Epithelial cell of proximal tubule (primary cell): ENCODE measurements around the gene TMEFF2. TPM values are rescaled to one million over a fixed set of nuclear protein-coding genes. Genes with fewer than 3 reads are reported as not detected.

Experiments used
- DNase-seq: peaks from one replicate; pipeline ENCODE4 v3.0.0-alpha.2; 2011; ENCODE audit warnings: low read depth
- H3K4me3 ChIP-seq: 2 replicates; pipeline ENCODE4 v1.5.1; 2011; ENCODE audit warnings: low read depth, mild to moderate bottlenecking, low read length
- CTCF ChIP-seq: conservative IDR thresholded peaks from 2 replicates; pipeline ENCODE4 v1.5.1; 2012; ENCODE audit warnings: low read depth, mild to moderate bottlenecking, low read length
- total RNA-seq: library from RNA; depleted of rRNA; stranded (reverse); fragments of >200 nt; gene quantifications from 2 replicates; pipeline ENCODE4 v1.2.3, GENCODE V29; 2015

The TMEFF2 gene
- total RNA-seq, 1 donor from 2014 or later: not detected

GRCh38 chr2:191985740-191986139, 209.0 kb downstream of the TMEFF2 start:
- no peak for TF ChIP-seq CTCF
- H3K4me3 ChIP-seq: no peak overlapping the region
- no peak for DNase-seq

DNA sequence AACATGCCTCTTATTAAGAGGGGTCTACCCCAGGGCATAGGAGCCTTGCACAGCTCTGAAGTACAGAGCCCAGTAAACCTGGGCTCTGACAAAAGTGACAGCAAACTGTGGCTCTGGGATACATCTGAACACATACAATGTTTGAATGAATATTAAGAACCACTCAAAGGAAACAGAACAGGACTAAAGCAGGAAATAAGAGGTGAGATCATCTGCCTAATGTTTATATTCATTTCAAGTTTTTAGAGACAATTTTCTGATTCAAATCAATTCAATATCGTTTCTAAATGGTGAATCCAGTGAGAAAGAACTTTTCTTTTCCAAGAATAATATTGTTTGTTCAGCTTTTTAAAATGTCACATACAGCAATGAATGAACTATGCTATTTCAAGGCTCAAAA, 211.1 kb downstream of the TMEFF2 start:
- no peak for TF ChIP-seq CTCF
- DNase-seq: no peak
- no peak overlapping the region for H3K4me3 ChIP-seq

- TF ChIP-seq CTCF: no peak
- no peak for DNase-seq
- H3K4me3 ChIP-seq: no peak overlapping the region
Measured at GRCh38 chr2:191983186-191983585, 211.5 kb downstream of the TMEFF2 start.

DNA sequence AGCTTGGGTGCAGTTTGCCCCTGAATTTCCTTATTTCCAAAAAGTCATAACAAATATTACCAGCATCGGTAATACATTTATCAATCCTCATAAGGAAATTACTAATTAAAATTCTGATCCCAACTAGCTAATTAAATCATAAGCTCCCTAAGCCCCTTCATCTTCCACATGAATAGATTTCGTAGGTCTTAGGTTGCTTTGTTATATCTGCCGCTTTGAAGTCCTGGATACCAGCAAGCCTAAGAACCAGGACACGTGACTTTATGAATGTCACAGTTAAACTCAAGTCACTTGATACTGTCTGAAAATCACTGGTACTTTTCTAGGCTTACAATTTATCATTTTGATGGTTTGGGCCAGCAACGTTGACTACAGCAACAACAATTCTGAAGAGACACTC, 213.0 kb downstream of the TMEFF2 start:
- no peak for TF ChIP-seq CTCF
- no peak for DNase-seq
- H3K4me3 ChIP-seq: no peak overlapping the region

DNA sequence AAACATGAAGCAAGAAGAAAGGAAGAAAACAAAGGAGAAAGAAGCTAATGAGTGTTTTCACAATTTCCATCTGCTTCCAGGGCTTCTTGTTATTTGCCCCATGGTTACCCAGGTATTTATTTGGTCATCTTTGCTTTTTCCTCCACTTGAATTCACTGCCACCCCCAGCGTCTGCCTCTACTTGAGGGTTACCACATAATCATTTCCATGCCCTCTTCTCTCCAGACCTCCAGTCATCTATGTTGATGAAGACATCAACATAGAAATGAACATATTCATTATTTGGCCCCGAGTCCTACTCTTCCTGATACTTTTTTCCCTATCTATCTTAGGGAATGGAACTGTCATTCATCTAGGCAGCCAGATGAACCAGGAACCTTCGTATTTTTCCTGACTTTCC, 214.2 kb downstream of the TMEFF2 start:
- H3K4me3 ChIP-seq: no peak overlapping the region
- DNase-seq: no peak
- no peak for TF ChIP-seq CTCF

DNA sequence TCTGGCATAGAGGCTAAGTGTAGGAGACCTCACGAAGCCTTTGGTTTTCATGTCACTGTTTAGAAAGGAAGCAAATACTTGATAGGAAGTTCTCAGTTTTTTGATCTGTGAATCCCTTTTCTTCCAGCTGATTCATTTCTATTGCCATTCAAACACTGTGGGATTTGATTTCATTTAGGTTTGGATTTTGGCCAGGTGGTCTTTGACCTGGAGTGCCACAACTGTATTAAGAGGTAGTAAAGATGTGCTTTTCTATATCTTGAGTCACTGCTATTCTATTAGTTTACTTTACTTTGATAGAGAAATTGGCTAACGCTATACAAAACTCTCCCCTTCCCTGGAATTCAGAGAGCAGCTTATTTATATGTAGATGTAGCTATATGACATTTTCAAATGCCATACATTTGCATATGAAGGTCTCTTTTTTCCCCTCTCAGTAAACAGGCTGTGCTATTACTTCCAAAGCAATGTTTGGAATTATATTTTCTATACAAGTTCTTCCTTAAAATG, 215.5 kb downstream of the TMEFF2 start:
- no peak for TF ChIP-seq CTCF
- DNase-seq: no peak
- H3K4me3 ChIP-seq: no peak overlapping the region

GRCh38 chr2:191977754-191978153, 217.0 kb downstream of the TMEFF2 start:
- no peak for DNase-seq
- H3K4me3 ChIP-seq: no peak overlapping the region
- TF ChIP-seq CTCF: no peak
